SK-N-SH treated with all-trans-retinoic acid at 6 μM for 48 hours (cell line): ENCODE measurements around the gene TOPAZ1.

Experiments used
- ARNTL ChIP-seq: fragments of 450-650 bp; formaldehyde crosslinking; IDR thresholded peaks from 2 replicates; pipeline ENCODE4 v1.5.0; 2020; ENCODE audit warnings: low read depth, mild to moderate bottlenecking, moderate library complexity, borderline replicate concordance
- BACH2 ChIP-seq: fragments of 250-450 bp; sonication (Bioruptor Pico); IDR thresholded peaks from 2 replicates; pipeline ENCODE4 v1.9.0; 2021; ENCODE audit warnings: mild to moderate bottlenecking, borderline replicate concordance
- CREB5 ChIP-seq: fragments of 250-450 bp; sonication (Bioruptor Pico); IDR thresholded peaks from 2 replicates; pipeline ENCODE4 v1.5.1; 2020; ENCODE audit warnings: low read depth, mild to moderate bottlenecking, moderate library complexity
- SNAI2 ChIP-seq: fragments of 250-450 bp; sonication (Bioruptor Pico); IDR thresholded peaks from 2 replicates; pipeline ENCODE4 v1.5.0; 2020; ENCODE audit warnings: mild to moderate bottlenecking, moderate library complexity
- TOX ChIP-seq: fragments of 250-450 bp; sonication (Bioruptor Pico); IDR thresholded peaks from 2 replicates; pipeline ENCODE4 v1.8.0; 2021; ENCODE audit warnings: mild to moderate bottlenecking, moderate library complexity, borderline replicate concordance

GRCh38 chr3:44321335-44321734 is 79.6 kb downstream of the TOPAZ1 start:
- TF ChIP-seq TOX (CRISPR knock-in tag) (no peak), SNAI2 (CRISPR knock-in tag) (no peak), ARNTL (CRISPR knock-in tag) (no peak), CREB5 (CRISPR knock-in tag) (no peak), BACH2 (CRISPR knock-in tag) (no peak)
